ENCODE measurements around the gene CAPZA2.
A peak's percentile ranks its signal among the peaks of the same experiment; 100 is the strongest.

The CAPZA2 gene

DNA sequence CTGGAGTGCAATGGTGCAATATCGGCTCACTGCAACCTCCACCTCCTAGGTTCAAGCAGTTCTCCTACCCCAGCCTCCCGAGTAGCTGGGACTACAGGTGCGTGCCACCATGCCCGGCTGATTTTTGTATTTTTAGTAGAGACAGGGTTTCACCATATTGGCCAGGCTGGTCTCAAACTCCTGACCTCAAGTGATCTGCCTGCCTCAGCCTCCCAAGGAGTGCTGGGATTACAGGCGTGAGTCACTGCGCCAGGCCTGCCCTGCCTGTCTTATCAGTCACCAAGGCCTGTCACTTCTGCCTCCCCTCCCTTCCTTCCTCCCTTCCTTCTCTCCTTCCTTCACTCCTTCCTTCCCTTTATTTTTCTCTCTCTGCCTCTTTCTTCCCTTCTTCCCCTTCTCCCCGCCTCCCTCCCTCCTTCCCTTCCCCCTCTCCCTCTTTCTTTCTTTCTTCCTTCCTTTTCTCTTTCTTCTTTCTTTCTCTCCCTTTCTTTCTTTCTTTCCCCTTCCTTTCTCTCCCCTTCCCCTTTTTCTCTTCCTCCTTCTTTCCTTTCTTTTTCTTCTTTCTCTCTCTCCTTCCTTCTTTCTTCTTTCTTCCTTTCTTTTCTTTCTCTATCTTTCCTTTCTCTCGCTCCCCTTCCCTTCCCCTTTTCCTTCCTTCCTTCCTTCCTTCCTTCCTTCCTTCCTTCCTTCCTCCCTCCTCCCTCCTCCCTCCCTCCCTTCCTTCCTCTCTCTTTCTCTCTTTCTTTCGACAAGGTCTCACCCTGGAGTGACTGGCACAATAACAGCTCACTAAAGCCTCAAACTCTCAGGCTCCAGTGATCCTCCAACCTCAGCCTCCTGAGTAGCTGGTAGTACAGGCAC is 87.8 kb downstream of the CAPZA2 start:
- Histone ChIP-seq H3K4me3 (ENCODE audit: insufficient read depth, low read depth, low read length, poor library complexity, severe bottlenecking) (no peak overlapping the region), H3K36me3 (ENCODE audit: control insufficient read depth, insufficient read depth, low read length) (no peaks in the 10 kb centered on the region), H3K27me3 (replicated peaks; ENCODE audit: control insufficient read depth, insufficient read depth, low read length, poor library complexity, severe bottlenecking) (no peaks in the 10 kb centered on the region), H3K27ac (ENCODE audit: insufficient read depth, low read length, poor library complexity, severe bottlenecking) (no peak overlapping the region), H3K4me1 (ENCODE audit: control insufficient read depth, insufficient read depth, low read length, poor library complexity, severe bottlenecking) (peaks cover 7% of the 10 kb centered on the region), H3K9me3 (ENCODE audit: control insufficient read depth, low read length) (no peaks in the 10 kb centered on the region)
- no peak for DNase-seq

DNA sequence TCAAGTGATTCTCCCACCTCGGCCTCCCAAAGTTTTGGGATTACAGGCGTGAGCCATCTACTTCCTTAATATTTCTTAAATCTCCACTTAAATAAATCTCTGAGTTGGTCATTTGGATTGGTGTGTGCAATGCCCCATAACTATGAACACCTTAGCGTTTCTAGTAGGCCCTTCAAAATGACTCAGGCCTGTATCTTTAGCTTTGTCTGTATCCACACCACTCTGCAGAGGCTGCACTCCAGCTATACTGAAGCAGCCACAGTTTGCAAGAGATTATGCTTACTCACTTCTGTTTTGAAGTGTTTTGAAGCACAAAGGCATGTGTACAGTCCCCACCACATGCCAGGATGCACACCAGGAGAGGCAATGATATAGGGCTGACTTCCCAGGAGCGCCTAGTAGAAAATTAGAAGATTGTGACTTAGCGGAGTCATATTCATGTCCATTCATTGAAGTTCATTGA is 88.5 kb downstream of the CAPZA2 start:
- H3K4me3 ChIP-seq (ENCODE audit: insufficient read depth, low read depth, low read length, poor library complexity, severe bottlenecking) = no peak overlapping the region
- H3K36me3 ChIP-seq (ENCODE audit: control insufficient read depth, insufficient read depth, low read length) = no peaks in the 10 kb centered on the region
- no peaks in the 10 kb centered on the region for H3K27me3 ChIP-seq (replicated peaks; ENCODE audit: control insufficient read depth, insufficient read depth, low read length, poor library complexity, severe bottlenecking)
- no peak for DNase-seq
- H3K27ac ChIP-seq (ENCODE audit: insufficient read depth, low read length, poor library complexity, severe bottlenecking) = no peak overlapping the region
- no peaks in the 10 kb centered on the region for H3K9me3 ChIP-seq (ENCODE audit: control insufficient read depth, low read length)
- H3K4me1 ChIP-seq (ENCODE audit: control insufficient read depth, insufficient read depth, low read length, poor library complexity, severe bottlenecking) = peaks cover 7% of the 10 kb centered on the region

- H3K27ac ChIP-seq (ENCODE audit: insufficient read depth, low read length, poor library complexity, severe bottlenecking) = no peak overlapping the region
- no peaks in the 10 kb centered on the region for H3K9me3 ChIP-seq (ENCODE audit: control insufficient read depth, low read length)
- DNase-seq = no peak
- no peak overlapping the region for H3K4me3 ChIP-seq (ENCODE audit: insufficient read depth, low read depth, low read length, poor library complexity, severe bottlenecking)
- H3K4me1 ChIP-seq (ENCODE audit: control insufficient read depth, insufficient read depth, low read length, poor library complexity, severe bottlenecking) = peaks cover 7% of the 10 kb centered on the region
- H3K27me3 ChIP-seq (replicated peaks; ENCODE audit: control insufficient read depth, insufficient read depth, low read length, poor library complexity, severe bottlenecking) = no peaks in the 10 kb centered on the region
- H3K36me3 ChIP-seq (ENCODE audit: control insufficient read depth, insufficient read depth, low read length) = no peaks in the 10 kb centered on the region
Measured at GRCh38 chr7:116951366-116952292, 89.2 kb downstream of the CAPZA2 start.

DNA sequence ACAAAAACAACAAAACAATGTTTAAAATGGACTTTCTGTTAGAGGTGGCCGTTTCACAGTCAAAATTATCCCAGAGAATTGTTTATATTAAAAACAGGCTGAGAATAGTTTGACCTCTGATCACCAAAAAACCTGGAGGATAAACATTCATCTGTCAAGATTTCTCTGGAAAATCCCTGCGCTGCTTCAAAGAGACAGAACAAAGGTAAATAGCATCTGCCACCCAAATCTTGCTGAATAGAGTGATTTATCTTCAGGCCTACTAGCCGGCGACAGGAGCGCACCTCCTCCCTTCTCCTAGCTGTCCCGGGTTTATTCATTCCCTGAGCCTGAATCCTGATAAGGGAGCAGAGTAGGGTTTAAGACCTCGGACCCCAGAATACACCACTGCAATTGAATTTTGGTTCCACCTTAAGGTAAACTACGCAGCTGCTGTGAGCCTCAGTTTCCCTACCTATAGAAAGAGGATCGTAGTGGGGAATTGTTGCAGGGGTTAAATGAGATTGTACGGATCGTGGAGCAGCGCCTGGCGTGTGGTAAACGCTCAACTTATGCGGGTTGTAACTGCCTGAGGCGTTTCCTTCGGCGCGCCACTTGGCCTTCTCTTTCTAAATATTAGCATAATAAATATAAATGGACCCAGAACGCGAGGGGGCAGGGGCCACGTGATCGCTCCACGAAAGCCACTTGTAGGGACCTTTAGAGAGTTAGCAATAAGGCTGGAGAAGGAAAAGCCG is 90.4 kb downstream of the CAPZA2 start:
- Histone ChIP-seq H3K4me1 (ENCODE audit: control insufficient read depth, insufficient read depth, low read length, poor library complexity, severe bottlenecking) (peaks cover 7% of the 10 kb centered on the region), H3K36me3 (ENCODE audit: control insufficient read depth, insufficient read depth, low read length) (no peaks in the 10 kb centered on the region), H3K27me3 (replicated peaks; ENCODE audit: control insufficient read depth, insufficient read depth, low read length, poor library complexity, severe bottlenecking) (no peaks in the 10 kb centered on the region), H3K4me3 (ENCODE audit: insufficient read depth, low read depth, low read length, poor library complexity, severe bottlenecking) (peak overlapping the region; percentile 78), H3K9me3 (ENCODE audit: control insufficient read depth, low read length) (no peaks in the 10 kb centered on the region), H3K27ac (ENCODE audit: insufficient read depth, low read length, poor library complexity, severe bottlenecking) (peak overlapping the region; percentile 52)
- no peak for DNase-seq

- Histone ChIP-seq H3K9me3 (ENCODE audit: control insufficient read depth, low read length) (no peaks in the 10 kb centered on the region), H3K36me3 (ENCODE audit: control insufficient read depth, insufficient read depth, low read length) (no peaks in the 10 kb centered on the region), H3K4me1 (ENCODE audit: control insufficient read depth, insufficient read depth, low read length, poor library complexity, severe bottlenecking) (peaks cover 7% of the 10 kb centered on the region), H3K27me3 (replicated peaks; ENCODE audit: control insufficient read depth, insufficient read depth, low read length, poor library complexity, severe bottlenecking) (no peaks in the 10 kb centered on the region), H3K27ac (ENCODE audit: insufficient read depth, low read length, poor library complexity, severe bottlenecking) (peak within 1 kb of the TSS; percentile 52), H3K4me3 (ENCODE audit: insufficient read depth, low read depth, low read length, poor library complexity, severe bottlenecking) (peak within 1 kb of the TSS; percentile 78)
- DNase-seq = peak; percentile 30 to 53 (median 44)
Measured at GRCh38 chr7:116953372-116953905, 91.1 kb downstream of the CAPZA2 start, which contains the start of gene ST7. Gene ST7, plus strand, starts transcription at chr7:116953501. Its CDS starts 40 bp downstream, at chr7:116953541.

GRCh38 chr7:116953906-116954838 is 91.8 kb downstream of the CAPZA2 start:
- Histone ChIP-seq H3K9me3 (ENCODE audit: control insufficient read depth, low read length) (no peaks in the 10 kb centered on the region), H3K36me3 (ENCODE audit: control insufficient read depth, insufficient read depth, low read length) (no peaks in the 10 kb centered on the region), H3K4me3 (ENCODE audit: insufficient read depth, low read depth, low read length, poor library complexity, severe bottlenecking) (peak overlapping the region; percentile 78), H3K27me3 (replicated peaks; ENCODE audit: control insufficient read depth, insufficient read depth, low read length, poor library complexity, severe bottlenecking) (no peaks in the 10 kb centered on the region), H3K27ac (ENCODE audit: insufficient read depth, low read length, poor library complexity, severe bottlenecking) (peak overlapping the region; percentile 50), H3K4me1 (ENCODE audit: control insufficient read depth, insufficient read depth, low read length, poor library complexity, severe bottlenecking) (peaks cover 7% of the 10 kb centered on the region)
- peak in 1 of 3 donors; percentile 23 for DNase-seq

DNA sequence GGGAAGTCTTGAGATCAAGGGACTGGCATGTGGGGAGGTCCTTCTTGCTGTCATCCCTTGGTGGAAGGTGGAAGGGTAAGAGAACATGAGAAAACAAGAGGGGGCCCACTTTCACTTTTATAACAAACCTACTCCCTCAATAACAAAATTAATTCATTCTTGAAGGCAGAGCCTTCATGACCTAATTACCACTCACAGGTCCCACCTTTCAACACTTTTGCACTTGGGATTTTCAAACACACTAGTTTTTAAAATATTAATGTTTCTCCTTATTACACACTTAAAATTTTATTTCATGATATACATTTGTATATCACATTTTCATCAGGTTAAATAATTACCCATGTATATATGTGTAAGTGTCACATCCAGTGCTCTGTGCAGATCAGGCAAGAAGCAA is 93.0 kb downstream of the CAPZA2 start:
- no peak overlapping the region for H3K27ac ChIP-seq (ENCODE audit: insufficient read depth, low read length, poor library complexity, severe bottlenecking)
- no peak for DNase-seq
- no peak overlapping the region for H3K4me3 ChIP-seq (ENCODE audit: insufficient read depth, low read depth, low read length, poor library complexity, severe bottlenecking)
- no peaks in the 10 kb centered on the region for H3K27me3 ChIP-seq (replicated peaks; ENCODE audit: control insufficient read depth, insufficient read depth, low read length, poor library complexity, severe bottlenecking)
- no peaks in the 10 kb centered on the region for H3K9me3 ChIP-seq (ENCODE audit: control insufficient read depth, low read length)
- no peaks in the 10 kb centered on the region for H3K36me3 ChIP-seq (ENCODE audit: control insufficient read depth, insufficient read depth, low read length)
- peaks cover 7% of the 10 kb centered on the region for H3K4me1 ChIP-seq (ENCODE audit: control insufficient read depth, insufficient read depth, low read length, poor library complexity, severe bottlenecking)

DNA sequence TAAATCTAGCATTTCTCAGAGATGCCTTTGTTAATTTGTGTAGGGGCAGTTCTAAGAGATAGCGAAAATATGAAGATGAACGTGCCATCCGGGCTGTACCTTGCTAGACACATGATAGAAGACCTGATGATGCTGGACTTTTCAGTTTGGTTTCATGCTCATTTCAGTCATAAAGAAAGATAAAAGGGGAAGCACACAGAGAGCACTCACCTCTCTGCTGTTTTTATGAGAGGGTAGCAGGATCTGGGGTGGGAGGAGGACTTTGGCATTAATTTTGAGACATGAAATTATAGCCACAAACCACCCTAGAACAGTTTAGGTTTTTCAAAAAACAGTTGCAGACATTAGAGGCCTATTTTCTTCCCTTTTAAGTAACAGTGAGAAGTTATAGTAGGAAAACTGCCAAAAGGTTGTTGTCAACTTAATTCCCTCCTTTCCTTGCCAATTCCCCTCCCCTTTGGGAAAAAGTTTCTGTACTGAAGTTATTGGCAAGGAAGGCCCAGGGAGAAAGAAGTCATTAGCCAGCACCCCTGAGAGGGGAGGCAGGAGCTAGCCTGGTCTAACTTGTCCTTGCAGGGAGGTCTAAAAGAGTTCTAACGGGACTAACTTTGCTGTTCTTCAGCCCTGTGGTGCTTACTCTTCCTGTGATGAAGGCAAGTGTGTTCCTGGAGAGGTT is 93.6 kb downstream of the CAPZA2 start:
- H3K27ac ChIP-seq (ENCODE audit: insufficient read depth, low read length, poor library complexity, severe bottlenecking) = no peak overlapping the region
- no peak overlapping the region for H3K4me3 ChIP-seq (ENCODE audit: insufficient read depth, low read depth, low read length, poor library complexity, severe bottlenecking)
- peaks cover 7% of the 10 kb centered on the region for H3K4me1 ChIP-seq (ENCODE audit: control insufficient read depth, insufficient read depth, low read length, poor library complexity, severe bottlenecking)
- H3K36me3 ChIP-seq (ENCODE audit: control insufficient read depth, insufficient read depth, low read length) = no peaks in the 10 kb centered on the region
- no peak for DNase-seq
- no peaks in the 10 kb centered on the region for H3K27me3 ChIP-seq (replicated peaks; ENCODE audit: control insufficient read depth, insufficient read depth, low read length, poor library complexity, severe bottlenecking)
- no peaks in the 10 kb centered on the region for H3K9me3 ChIP-seq (ENCODE audit: control insufficient read depth, low read length)
